Measurements from ENCODE around the gene PRMT2.
"Not testable (repeated sequence)": the region's sequence is repeated elsewhere in the genome, so short reads cannot be mapped to it uniquely, and the experiment has no call there.

The PRMT2 gene

GRCh38 chr21:46617267-46618051 is 18.0 kb upstream of the PRMT2 start:
- DNase-seq (ENCODE audit: low spot score) (no peak), FAIRE-seq (no peak)

GRCh38 chr21:46618738-46619379 is 16.6 kb upstream of the PRMT2 start:
- DNase-seq (ENCODE audit: low spot score), result no peak
- FAIRE-seq, result no peak

- DNase-seq (ENCODE audit: low spot score) (no peak), FAIRE-seq (no peak)
Observed at GRCh38 chr21:46619846-46620245, 15.6 kb upstream of the PRMT2 start.

- DNase-seq (ENCODE audit: low spot score), result no peak
Observed at GRCh38 chr21:46620846-46621245, 14.6 kb upstream of the PRMT2 start.

GRCh38 chr21:46621457-46622182 is 13.9 kb upstream of the PRMT2 start:
- FAIRE-seq (no peak), DNase-seq (ENCODE audit: low spot score) (no peak)

More at GRCh38 chr21:46620846-46621245, 14.6 kb upstream of the PRMT2 start:
- FAIRE-seq, result no peak

GRCh38 chr21:46622226-46622625 is 13.2 kb upstream of the PRMT2 start:
- DNase-seq (ENCODE audit: low spot score) (no peak), FAIRE-seq (no peak)

- DNase-seq (ENCODE audit: low spot score) (no peak), FAIRE-seq (no peak)
Observed at GRCh38 chr21:46624050-46624449, 11.4 kb upstream of the PRMT2 start.

GRCh38 chr21:46625759-46626158 is 9.7 kb upstream of the PRMT2 start:
- FAIRE-seq, result no peak
- no peak for DNase-seq (ENCODE audit: low spot score)

- DNase-seq (ENCODE audit: low spot score), result no peak
- FAIRE-seq, result no peak
Observed at GRCh38 chr21:46626536-46626935, 8.9 kb upstream of the PRMT2 start.

GRCh38 chr21:46626975-46627501 is 8.4 kb upstream of the PRMT2 start:
- FAIRE-seq, result no peak

GRCh38 chr21:46627726-46628125 is 7.7 kb upstream of the PRMT2 start:
- no peak for DNase-seq (ENCODE audit: low spot score)
- no peak for FAIRE-seq

More at GRCh38 chr21:46626975-46627501, 8.4 kb upstream of the PRMT2 start:
- DNase-seq (ENCODE audit: low spot score), result no peak

- no peak for DNase-seq (ENCODE audit: low spot score)
Observed at GRCh38 chr21:46628868-46629267, 6.6 kb upstream of the PRMT2 start.

GRCh38 chr21:46630915-46631314 is 4.6 kb upstream of the PRMT2 start:
- DNase-seq (ENCODE audit: low spot score); FAIRE-seq: not testable (repeated sequence)

More at GRCh38 chr21:46628868-46629267, 6.6 kb upstream of the PRMT2 start:
- no peak for FAIRE-seq

- DNase-seq (ENCODE audit: low spot score) (no peak), FAIRE-seq (no peak)
Observed at GRCh38 chr21:46633566-46633965, 1.9 kb upstream of the PRMT2 start.

GRCh38 chr21:46634427-46634826 is 1.0 kb upstream of the PRMT2 start:
- DNase-seq (ENCODE audit: low spot score) (no peak), FAIRE-seq (no peak)

GRCh38 chr21:46634966-46635323 is 529 bp upstream of the PRMT2 start:
- FAIRE-seq, result no peak
- peak; percentile 70 for DNase-seq (ENCODE audit: low spot score)

GRCh38 chr21:46636181-46636512 is 673 bp downstream of the PRMT2 start:
- FAIRE-seq (no peak), DNase-seq (ENCODE audit: low spot score) (no peak)

GRCh38 chr21:46636550-46637285 is 1.2 kb downstream of the PRMT2 start:
- FAIRE-seq (no peak), DNase-seq (ENCODE audit: low spot score) (no peak)

GRCh38 chr21:46637952-46638746 is 2.7 kb downstream of the PRMT2 start:
- DNase-seq (ENCODE audit: low spot score) (no peak), FAIRE-seq (no peak)

Data from RCC 7860 (cell line).